GM12801 (cell line): ENCODE measurements around the gene DES.

Experiments used
- CTCF ChIP-seq: IDR thresholded peaks from one replicate; pipeline ENCODE4 v1.5.1; 2011; ENCODE audit warnings: control low read depth; ENCODE audit not compliant: insufficient read length; ENCODE audit errors: extremely low read depth

Gene DES

GRCh38 chr2:219433666-219434467 lies 15.7 kb downstream of the DES start:
- TF ChIP-seq CTCF, result no peak

DNA sequence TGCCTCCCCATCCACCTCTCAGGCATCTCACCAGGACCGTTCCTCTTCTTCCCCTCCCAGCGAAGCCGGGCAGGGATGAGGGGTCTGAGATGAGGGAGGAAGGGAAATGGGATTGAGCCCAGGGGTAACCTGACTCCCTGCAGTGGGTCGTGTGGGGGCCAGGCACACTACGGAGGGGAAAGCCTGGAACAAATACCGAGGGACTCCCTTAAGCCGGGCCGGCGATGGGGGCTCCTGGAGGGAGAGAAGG lies 16.2 kb downstream of the DES start:
- TF ChIP-seq CTCF, result no peak

GRCh38 chr2:219434718-219435525 lies 16.7 kb downstream of the DES start, which contains the start of gene SPEG:
Gene SPEG, plus strand, starts transcription at chr2:219434843. Its CDS starts 135 bp downstream, at chr2:219434978.
- no peak for TF ChIP-seq CTCF

DNA sequence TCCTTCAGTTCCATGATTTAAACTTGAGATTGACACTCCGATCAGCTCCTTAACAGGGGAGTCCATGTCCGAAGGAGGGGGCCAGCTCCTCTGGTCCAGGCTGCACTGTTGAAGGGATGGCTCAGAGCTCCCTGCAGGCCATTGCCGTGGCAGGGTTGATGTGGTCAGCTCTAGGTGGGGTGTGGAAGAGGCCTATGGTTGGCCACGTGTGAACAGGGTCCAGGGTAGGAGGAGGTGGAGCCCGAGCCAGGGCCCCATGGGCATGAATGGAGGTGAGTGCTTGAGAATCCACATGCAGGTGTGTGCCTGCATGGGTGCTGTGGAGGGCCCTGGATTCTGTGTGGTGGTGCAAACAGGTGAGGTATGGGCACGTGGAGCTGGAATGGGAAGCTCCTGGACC lies 17.5 kb downstream of the DES start:
- TF ChIP-seq CTCF, result no peak

DNA sequence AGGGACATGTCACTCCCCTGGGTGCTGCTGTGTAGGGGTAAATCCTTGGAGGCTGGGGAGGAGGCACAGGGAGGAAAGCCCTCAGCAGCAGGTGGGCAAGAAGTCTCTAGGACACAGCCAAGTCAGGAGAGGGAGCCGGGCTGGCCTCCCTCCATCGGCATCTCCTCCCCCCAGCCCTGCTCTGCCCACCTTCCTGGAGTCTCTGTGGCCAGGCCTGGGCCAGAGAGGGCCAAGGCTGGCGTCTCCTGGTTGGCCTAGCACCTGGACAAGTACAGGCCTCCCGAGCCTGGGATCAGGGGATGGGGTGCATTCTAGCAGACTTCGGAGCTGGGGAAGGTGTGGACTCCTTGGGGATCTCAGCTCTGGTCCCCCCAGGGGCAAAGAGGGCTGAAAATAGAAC lies 18.3 kb downstream of the DES start:
- TF ChIP-seq CTCF, result no peak

DNA sequence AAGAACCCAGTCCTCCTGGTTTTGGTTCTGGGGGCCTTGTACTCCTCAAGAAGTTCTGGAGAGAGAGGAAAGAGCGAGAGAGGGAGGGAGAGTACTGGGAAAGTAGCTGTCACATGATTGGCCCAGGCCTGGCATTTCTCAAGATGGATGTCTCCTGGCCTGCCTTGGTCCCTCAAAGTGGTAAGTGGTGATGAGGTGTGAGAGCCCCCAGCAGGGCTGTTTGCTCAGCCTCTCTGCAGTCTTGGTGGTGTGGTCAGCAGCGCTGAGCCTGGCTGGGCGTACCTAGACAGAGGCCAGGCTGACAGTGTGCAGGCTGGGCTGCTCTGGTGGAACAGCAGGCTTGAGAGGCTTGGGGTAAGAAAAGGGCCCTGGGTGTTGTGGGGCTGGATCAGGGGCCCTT lies 19.0 kb downstream of the DES start:
- no peak for TF ChIP-seq CTCF

DNA sequence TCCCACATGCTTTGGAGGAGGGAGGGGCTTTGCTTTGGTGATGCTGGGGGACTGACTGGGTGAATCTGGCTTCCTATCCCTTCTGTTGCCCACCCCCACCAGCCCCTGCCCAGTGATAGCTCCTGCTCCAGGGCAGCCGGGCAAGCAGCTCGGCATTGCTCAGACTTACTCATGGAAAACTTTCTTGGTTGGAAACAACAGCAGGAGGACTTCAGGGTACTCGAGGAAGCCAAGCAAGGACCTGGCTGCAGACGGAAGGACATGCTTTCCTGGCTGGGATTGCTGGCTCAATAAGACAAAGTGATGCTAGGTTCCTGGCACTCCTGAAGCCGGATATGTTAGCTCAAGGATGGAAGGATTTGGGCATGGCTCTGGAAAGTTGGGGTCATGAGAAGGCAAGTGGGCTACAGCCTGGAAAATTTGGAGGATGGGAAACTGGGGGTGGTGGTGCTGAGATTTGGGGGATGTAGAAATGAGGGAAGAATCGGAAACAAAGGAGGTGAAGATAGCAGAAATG lies 19.6 kb downstream of the DES start:
- TF ChIP-seq CTCF, result no peak
